MM.1S (cell line): ENCODE data around the gene OR6A2.

Experiments used
- DNase-seq: peaks from one replicate; pipeline ENCODE4 v3.0.0-alpha.2; 2015
- H2AFZ ChIP-seq: fragments of 300-600 bp; sonication (generic); 2 replicates; pipeline ENCODE4 v1.6.0; 2016; ENCODE audit warnings: antibody characterized with exemption, low read length
- H3F3A ChIP-seq: fragments of 300-600 bp; sonication (generic); 2 replicates; pipeline ENCODE4 v1.6.1; 2016; ENCODE audit warnings: mild to moderate bottlenecking, antibody characterized with exemption, low read length, moderate library complexity, mixed read lengths; ENCODE audit not compliant: insufficient read depth
- H3K27ac ChIP-seq: fragments of 300-600 bp; sonication (generic); 2 replicates; pipeline ENCODE4 v1.5.1; 2016; ENCODE audit warnings: mild to moderate bottlenecking, low read length
- H3K27me3 ChIP-seq: fragments of 300-600 bp; sonication (generic); replicated peaks from 2 replicates; pipeline ENCODE4 v1.6.0; 2016; ENCODE audit warnings: low read length; ENCODE audit not compliant: insufficient read depth
- H3K36me3 ChIP-seq: fragments of 300-600 bp; sonication (generic); replicated peaks from 2 replicates; pipeline ENCODE4 v1.6.1; 2016; ENCODE audit warnings: mild to moderate bottlenecking, low read length, mixed read lengths; ENCODE audit not compliant: insufficient read depth
- H3K4me1 ChIP-seq: fragments of 300-600 bp; sonication (generic); 2 replicates; pipeline ENCODE4 v1.6.1; 2016; ENCODE audit warnings: low read length, mixed read lengths
- H3K4me2 ChIP-seq: fragments of 300-600 bp; sonication (generic); 2 replicates; pipeline ENCODE4 v1.6.0; 2016; ENCODE audit warnings: low read depth, low read length
- H3K4me3 ChIP-seq: fragments of 300-600 bp; sonication (generic); 2 replicates; pipeline ENCODE4 v1.5.1; 2016; ENCODE audit warnings: low read length, mixed read lengths
- H3K79me2 ChIP-seq: fragments of 300-600 bp; sonication (generic); 2 replicates; pipeline ENCODE4 v1.6.1; 2016; ENCODE audit warnings: mixed run types, low read length, mixed read lengths
- H3K9ac ChIP-seq: fragments of 300-600 bp; sonication (generic); 2 replicates; pipeline ENCODE4 v1.6.1; 2016; ENCODE audit warnings: low read length, mixed read lengths
- H3K9me2 ChIP-seq: fragments of 300-600 bp; sonication (generic); replicated peaks from 2 replicates; pipeline ENCODE4 v1.6.1; 2016; ENCODE audit warnings: mild to moderate bottlenecking, low read length, mixed read lengths; ENCODE audit not compliant: insufficient read depth
- H3K9me3 ChIP-seq: fragments of 300-600 bp; sonication (generic); replicated peaks from 2 replicates; pipeline ENCODE4 v1.6.1; 2016; ENCODE audit warnings: mild to moderate bottlenecking, low read length, mixed read lengths; ENCODE audit not compliant: insufficient read depth
- H4K20me1 ChIP-seq: fragments of 300-600 bp; sonication (generic); 2 replicates; pipeline ENCODE4 v1.6.1; 2016; ENCODE audit warnings: mild to moderate bottlenecking, low read length, moderate library complexity, mixed read lengths; ENCODE audit not compliant: insufficient read depth
- CTCF ChIP-seq: fragments of 300-600 bp; sonication (generic); IDR thresholded peaks from 2 replicates; pipeline ENCODE4 v1.5.1; 2016; ENCODE audit warnings: antibody characterized with exemption, low read length, mixed read lengths
- EZH2 ChIP-seq: fragments of 300-600 bp; sonication (generic); optimal IDR thresholded peaks from 2 replicates; pipeline ENCODE3; 2017; ENCODE audit warnings: low read depth, mild to moderate bottlenecking, antibody characterized with exemption, low read length, mixed read lengths
- EZH2phosphoT487 ChIP-seq: fragments of 300-600 bp; sonication (generic); IDR thresholded peaks from 2 replicates; pipeline ENCODE4 v1.6.1; 2018; ENCODE audit warnings: antibody characterized with exemption, low read length

Gene OR6A2

GRCh38 chr11:6782720-6783119, 16.8 kb downstream of the OR6A2 start, which contains the start of gene OR2AG1:
TSS of gene OR2AG1 (plus strand) at chr11:6783020. CDS start at chr11:6785038, 2,018 bp downstream.
- Histone ChIP-seq H3K9me2 (no peaks in the 10 kb centered on the region), H2AFZ (no peak within 1 kb of the TSS), H3K4me1 (no peaks in the 10 kb centered on the region), H3K36me3 (no peaks in the 10 kb centered on the region), H4K20me1 (no peaks in the 10 kb centered on the region), H3K79me2 (no peaks in the 10 kb centered on the region), H3K4me3 (no peak within 1 kb of the TSS), H3F3A (no peaks in the 10 kb centered on the region), H3K27ac (no peak within 1 kb of the TSS), H3K27me3 (no peaks in the 10 kb centered on the region), H3K9me3 (no peaks in the 10 kb centered on the region), H3K9ac (no peak within 1 kb of the TSS), H3K4me2 (no peak within 1 kb of the TSS)
- no peak for TF ChIP-seq EZH2phosphoT487
- no peak for TF ChIP-seq EZH2
- TF ChIP-seq CTCF, result no peak
- DNase-seq, result no peak

GRCh38 chr11:6780829-6781228, 18.7 kb downstream of the OR6A2 start:
- H3K27me3 ChIP-seq, result no peaks in the 10 kb centered on the region
- no peaks in the 10 kb centered on the region for H3K79me2 ChIP-seq
- no peak overlapping the region for H3K9ac ChIP-seq
- no peaks in the 10 kb centered on the region for H3K9me3 ChIP-seq
- no peak for DNase-seq
- H3K27ac ChIP-seq, result no peak overlapping the region
- H3K4me2 ChIP-seq, result no peak overlapping the region
- no peaks in the 10 kb centered on the region for H3K4me1 ChIP-seq
- no peaks in the 10 kb centered on the region for H3F3A ChIP-seq
- no peaks in the 10 kb centered on the region for H4K20me1 ChIP-seq
- H3K36me3 ChIP-seq, result no peaks in the 10 kb centered on the region
- TF ChIP-seq CTCF (no peak), EZH2 (no peak), EZH2phosphoT487 (no peak)
- H3K4me3 ChIP-seq, result no peak overlapping the region
- no peak overlapping the region for H2AFZ ChIP-seq
- no peaks in the 10 kb centered on the region for H3K9me2 ChIP-seq

- H4K20me1 ChIP-seq, result no peaks in the 10 kb centered on the region
- no peaks in the 10 kb centered on the region for H3F3A ChIP-seq
- TF ChIP-seq CTCF (no peak), EZH2phosphoT487 (no peak), EZH2 (no peak)
- no peak overlapping the region for H3K4me3 ChIP-seq
- no peak overlapping the region for H3K27ac ChIP-seq
- H2AFZ ChIP-seq, result no peak overlapping the region
- H3K9ac ChIP-seq, result no peak overlapping the region
- no peaks in the 10 kb centered on the region for H3K36me3 ChIP-seq
- peaks cover 7% of the 10 kb centered on the region for H3K4me1 ChIP-seq
- no peaks in the 10 kb centered on the region for H3K79me2 ChIP-seq
- no peaks in the 10 kb centered on the region for H3K9me2 ChIP-seq
- no peaks in the 10 kb centered on the region for H3K27me3 ChIP-seq
- DNase-seq, result no peak
- no peak overlapping the region for H3K4me2 ChIP-seq
- H3K9me3 ChIP-seq, result no peaks in the 10 kb centered on the region
These were observed 21.0 kb downstream of the OR6A2 start for GRCh38 chr11:6778518-6778917.
